ENCODE data around the gene CCDC57.

The CCDC57 gene

DNA sequence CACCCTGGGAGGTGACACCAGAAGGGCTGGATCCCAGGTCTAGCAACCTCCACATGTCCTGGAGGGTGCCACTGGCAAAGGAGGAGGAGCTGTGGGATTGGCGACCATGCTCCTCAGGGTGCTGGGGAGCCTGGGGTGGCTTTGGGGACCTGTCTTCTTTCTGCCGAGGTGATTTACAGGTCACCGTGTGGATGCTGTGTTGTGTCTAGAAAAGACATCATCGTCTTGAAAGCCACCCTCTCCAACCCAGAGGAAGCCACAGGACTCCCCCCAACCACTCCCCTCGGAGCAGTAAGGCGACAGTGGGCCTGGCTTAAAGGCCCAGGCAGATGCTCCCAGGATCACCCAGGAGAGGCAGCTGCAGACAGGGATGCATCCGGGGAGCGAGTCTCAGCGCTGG is 84.9 kb downstream of the CCDC57 start:
- no peak overlapping the region for H3K27ac ChIP-seq
- DNase-seq = no peak

DNA sequence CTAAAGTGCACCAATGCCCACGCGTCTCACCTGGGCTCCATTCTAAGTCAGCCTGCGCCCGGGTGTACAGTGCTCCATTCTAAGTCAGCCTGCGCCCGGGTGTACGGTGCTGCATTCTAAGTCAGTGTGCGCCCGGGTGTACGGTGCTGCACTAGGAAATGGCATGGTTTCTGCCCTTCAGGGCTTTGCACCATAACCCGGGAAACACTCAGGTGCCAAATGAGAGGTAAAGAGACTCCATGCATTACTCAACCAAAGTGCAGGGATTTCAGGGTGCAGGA is 85.4 kb downstream of the CCDC57 start:
- Histone ChIP-seq H3K36me3 (replicated peaks) (no peaks in the 10 kb centered on the region), H3K27ac (no peak overlapping the region), H3K4me3 (ENCODE audit: low read depth, low read length) (no peak overlapping the region), H3K27me3 (replicated peaks) (no peaks in the 10 kb centered on the region)
- no peak for DNase-seq
- TF ChIP-seq, protein P1, sequence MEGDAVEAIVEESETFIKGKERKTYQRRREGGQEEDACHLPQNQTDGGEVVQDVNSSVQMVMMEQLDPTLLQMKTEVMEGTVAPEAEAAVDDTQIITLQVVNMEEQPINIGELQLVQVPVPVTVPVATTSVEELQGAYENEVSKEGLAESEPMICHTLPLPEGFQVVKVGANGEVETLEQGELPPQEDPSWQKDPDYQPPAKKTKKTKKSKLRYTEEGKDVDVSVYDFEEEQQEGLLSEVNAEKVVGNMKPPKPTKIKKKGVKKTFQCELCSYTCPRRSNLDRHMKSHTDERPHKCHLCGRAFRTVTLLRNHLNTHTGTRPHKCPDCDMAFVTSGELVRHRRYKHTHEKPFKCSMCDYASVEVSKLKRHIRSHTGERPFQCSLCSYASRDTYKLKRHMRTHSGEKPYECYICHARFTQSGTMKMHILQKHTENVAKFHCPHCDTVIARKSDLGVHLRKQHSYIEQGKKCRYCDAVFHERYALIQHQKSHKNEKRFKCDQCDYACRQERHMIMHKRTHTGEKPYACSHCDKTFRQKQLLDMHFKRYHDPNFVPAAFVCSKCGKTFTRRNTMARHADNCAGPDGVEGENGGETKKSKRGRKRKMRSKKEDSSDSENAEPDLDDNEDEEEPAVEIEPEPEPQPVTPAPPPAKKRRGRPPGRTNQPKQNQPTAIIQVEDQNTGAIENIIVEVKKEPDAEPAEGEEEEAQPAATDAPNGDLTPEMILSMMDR (IDR thresholded peaks at IDR 0.05; ENCODE audit: low read depth, low read length, missing control alignments) = no peak
- in situ Hi-C loops (cut with HindIII; ENCODE audit: low pct_ligation_motif_present, low sequenced_read_pairs) = no loop called here

More for the DNA sequence above, 84.9 kb downstream of the CCDC57 start:
- no peaks in the 10 kb centered on the region for H3K27me3 ChIP-seq (replicated peaks)
- no peaks in the 10 kb centered on the region for H3K36me3 ChIP-seq (replicated peaks)
- in situ Hi-C loops (cut with HindIII; ENCODE audit: low pct_ligation_motif_present, low sequenced_read_pairs) = no loop called here
- TF ChIP-seq, protein P1 (IDR thresholded peaks at IDR 0.05; ENCODE audit: low read depth, low read length, missing control alignments) = no peak
- no peak overlapping the region for H3K4me3 ChIP-seq (ENCODE audit: low read depth, low read length)

DNA sequence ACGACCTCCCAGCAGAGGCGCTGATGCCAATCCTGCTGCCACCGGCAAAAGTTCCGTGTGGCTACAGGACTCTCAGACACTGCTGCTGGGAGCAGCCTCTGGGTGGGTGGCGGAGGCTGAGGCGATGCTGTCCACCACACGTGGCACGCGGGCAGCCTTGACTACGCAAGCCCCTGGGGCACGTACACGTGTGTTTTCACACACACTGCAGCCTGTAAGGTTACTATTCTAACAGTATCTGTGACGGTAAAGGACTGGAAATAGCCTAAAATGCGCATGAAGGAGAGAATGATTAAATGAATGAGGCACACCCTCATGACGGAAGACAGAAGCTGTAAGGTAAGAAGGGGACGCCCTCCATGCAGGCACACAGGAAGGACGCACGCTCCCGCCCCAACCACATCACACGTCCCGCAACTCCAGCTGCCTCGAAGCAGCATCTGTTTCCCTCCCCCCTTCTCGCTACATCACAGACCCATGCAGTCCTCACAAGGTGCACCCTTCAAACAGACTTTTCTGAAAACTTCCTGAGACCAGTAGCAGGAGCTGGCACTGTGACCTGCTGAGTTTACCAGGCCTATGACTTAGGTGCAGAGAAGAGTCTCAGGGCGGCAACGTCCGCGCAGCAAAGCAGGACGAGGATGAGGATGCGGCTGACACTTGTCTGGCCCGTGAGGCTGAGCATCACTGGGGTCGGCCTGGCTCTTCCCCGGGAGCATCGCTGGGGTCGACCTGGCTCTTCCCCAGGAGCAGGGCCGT is 85.9 kb downstream of the CCDC57 start:
- H3K27ac ChIP-seq = no peak overlapping the region
- TF ChIP-seq, protein P1 (IDR thresholded peaks at IDR 0.05; ENCODE audit: low read depth, low read length, missing control alignments) = no peak
- H3K4me3 ChIP-seq (ENCODE audit: low read depth, low read length) = no peak overlapping the region
- H3K36me3 ChIP-seq (replicated peaks) = no peaks in the 10 kb centered on the region
- no peak for DNase-seq
- in situ Hi-C loops (cut with HindIII; ENCODE audit: low pct_ligation_motif_present, low sequenced_read_pairs) = no loop called here
- H3K27me3 ChIP-seq (replicated peaks) = no peaks in the 10 kb centered on the region

DNA sequence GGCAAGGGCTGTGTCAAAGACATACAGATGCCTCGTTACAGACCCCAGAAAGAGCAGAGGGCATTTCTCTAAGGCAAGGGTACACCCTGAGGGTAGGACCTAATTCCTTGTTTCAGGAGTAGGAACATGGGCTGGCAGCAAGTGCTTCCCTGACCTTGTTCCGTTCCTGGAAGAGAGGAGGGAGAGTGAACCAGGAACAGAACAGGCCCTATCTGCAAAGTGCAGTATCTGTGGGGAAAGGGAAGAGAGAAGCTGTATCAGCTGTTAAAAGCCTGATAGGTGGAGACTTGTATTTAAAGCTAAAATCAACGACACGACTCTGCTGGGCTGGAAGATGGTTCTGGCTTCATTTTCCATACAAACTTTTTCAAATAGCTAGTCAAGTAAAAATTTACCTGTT is 88.5 kb downstream of the CCDC57 start:
- in situ Hi-C loops (cut with HindIII; ENCODE audit: low pct_ligation_motif_present, low sequenced_read_pairs) = no loop called here
- no peak overlapping the region for H3K27ac ChIP-seq

DNA sequence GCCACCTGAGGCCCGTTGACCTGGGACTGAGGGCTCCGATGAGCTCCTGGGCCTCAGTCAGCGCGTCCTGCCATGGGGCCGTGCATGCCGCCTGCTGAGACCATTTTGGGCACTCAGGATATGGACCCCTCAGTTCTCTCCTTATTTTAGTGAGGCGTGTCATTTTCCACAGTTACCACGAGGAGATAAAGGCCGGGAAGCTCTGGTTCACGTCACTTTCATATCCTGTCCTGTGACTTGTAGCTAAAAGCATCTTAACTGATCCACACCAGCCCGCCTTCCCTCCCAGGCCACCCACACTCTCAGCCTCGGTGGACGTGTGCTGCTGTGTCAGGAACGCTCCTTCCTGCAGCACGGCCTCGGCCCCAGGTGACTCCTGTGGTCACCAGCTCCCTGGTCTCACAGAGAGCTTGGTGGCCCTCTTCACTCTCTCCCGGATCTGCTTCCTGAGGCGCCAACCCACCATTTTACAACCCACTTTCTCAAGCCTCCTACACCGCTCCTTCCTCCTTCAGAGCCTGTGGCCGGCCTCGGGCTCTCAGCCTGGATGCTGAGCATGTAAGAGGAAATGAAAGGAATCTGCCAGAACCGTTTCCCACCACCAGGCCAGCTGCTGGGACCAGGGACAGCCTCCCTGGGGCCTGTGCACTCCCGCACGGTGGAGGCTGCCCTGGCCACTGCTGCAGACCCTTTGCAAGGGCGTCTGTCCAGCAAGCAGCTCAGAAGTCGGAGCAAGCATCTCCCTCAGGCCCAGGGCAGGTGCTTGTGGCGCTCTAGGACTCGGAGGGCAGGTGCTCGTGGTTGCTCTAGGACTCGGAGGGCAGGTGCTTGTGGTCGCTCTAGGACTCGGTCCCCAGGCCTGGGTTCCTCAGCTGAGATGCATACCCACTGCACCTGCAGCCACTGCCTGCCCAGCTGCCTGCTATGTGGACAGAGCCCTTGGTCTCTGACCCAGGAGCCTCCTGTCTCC is 90.7 kb downstream of the CCDC57 start:
- TF ChIP-seq, protein P1 (IDR thresholded peaks at IDR 0.05; ENCODE audit: low read depth, low read length, missing control alignments) = no peak
- Histone ChIP-seq H3K27ac (no peak overlapping the region), H3K36me3 (replicated peaks) (no peaks in the 10 kb centered on the region), H3K27me3 (replicated peaks) (no peaks in the 10 kb centered on the region), H3K4me3 (ENCODE audit: low read depth, low read length) (no peak overlapping the region)
- in situ Hi-C loops (cut with HindIII; ENCODE audit: low pct_ligation_motif_present, low sequenced_read_pairs) = no loop called here
- DNase-seq = no peak

More for the DNA sequence above, 88.5 kb downstream of the CCDC57 start:
- Histone ChIP-seq H3K27me3 (replicated peaks) (no peaks in the 10 kb centered on the region), H3K4me3 (ENCODE audit: low read depth, low read length) (no peak overlapping the region), H3K36me3 (replicated peaks) (no peaks in the 10 kb centered on the region)
- DNase-seq = no peak
- TF ChIP-seq, protein P1 (IDR thresholded peaks at IDR 0.05; ENCODE audit: low read depth, low read length, missing control alignments) = no peak
